IMR-90 (cell line): Measurements from ENCODE around the gene MFN2. TPM values are rescaled to one million over a fixed set of nuclear protein-coding genes. Genes with fewer than 3 reads are reported as not detected.

Experiments
- ATAC-seq: fragments of 200-7000 bp; cut with Tn5 transposase; 2 replicates; pipeline ENCODE4 v1.9.1; 2020; ENCODE audit warnings: low read depth, mild to moderate bottlenecking, moderate library complexity
- BruUV-seq: library from RNA; stranded (reverse); fragments of 400-500 nt; replicated peaks from 2 replicates; lab custom pipeline; 2021; lab: Mats Ljungman, UMichigan
- CTCF ChIA-PET: fragments of 300-600 bp; formaldehyde crosslinking; extraction: SDS; loops from one replicate; lab custom pipeline; 2021; ENCODE audit warnings: antibody characterized with exemption; lab: Yijun Ruan, JAX
- POLR2A ChIA-PET: fragments of 300-600 bp; sonication (Branson Sonifier 250); formaldehyde crosslinking; loops from one replicate; lab custom pipeline; 2022; ENCODE audit warnings: antibody characterized with exemption; ENCODE audit not compliant: unreplicated experiment; lab: Charles Lee
- DNase-seq: peaks from one replicate; pipeline ENCODE4 v3.0.0; 2013
- H2AFZ ChIP-seq: replicated peaks from 2 replicates; pipeline ENCODE3; 2013; ENCODE audit warnings: low read length, mild to moderate bottlenecking; ENCODE audit not compliant: poor library complexity
- H2AK5ac ChIP-seq: 2 replicates; pipeline ENCODE4 v1.6.1; 2013; ENCODE audit warnings: low read depth, low read length, inconsistent platforms
- H2AK9ac ChIP-seq: replicated peaks from 2 replicates; pipeline ENCODE3; 2013; ENCODE audit warnings: mild to moderate bottlenecking, low read depth, low read length, moderate library complexity; ENCODE audit not compliant: poor library complexity
- H2BK120ac ChIP-seq: 2 replicates; pipeline ENCODE4 v1.6.1; 2013; ENCODE audit warnings: low read depth, low read length, inconsistent platforms
- H2BK15ac ChIP-seq: 3 replicates; pipeline ENCODE4 v1.6.1; 2013; ENCODE audit warnings: low read depth, low read length, inconsistent platforms
- H2BK20ac ChIP-seq: 2 replicates; pipeline ENCODE4 v1.6.1; 2013; ENCODE audit warnings: low read depth, mild to moderate bottlenecking, inconsistent platforms, low read length, moderate library complexity
- H2BK5ac ChIP-seq: 2 replicates; pipeline ENCODE4 v1.6.1; 2013; ENCODE audit warnings: mild to moderate bottlenecking, low read depth, low read length, inconsistent platforms; ENCODE audit not compliant: poor library complexity, severe bottlenecking
- H3K14ac ChIP-seq: replicated peaks from 2 replicates; pipeline ENCODE4 v1.6.1; 2013; ENCODE audit warnings: low read depth, low read length, inconsistent platforms
- H3K18ac ChIP-seq: 2 replicates; pipeline ENCODE4 v1.6.1; 2013; ENCODE audit warnings: low read depth, low read length, control low read depth
- H3K23ac ChIP-seq: 2 replicates; pipeline ENCODE4 v1.6.1; 2013; ENCODE audit warnings: low read depth, low read length, inconsistent platforms
- H3K27ac ChIP-seq: 2 replicates; pipeline ENCODE4 v1.5.1; 2013; ENCODE audit warnings: mild to moderate bottlenecking, control low read depth, low read length; ENCODE audit not compliant: insufficient read depth
- H3K27me3 ChIP-seq: 2 replicates; pipeline ENCODE4 v1.6.1; 2013; ENCODE audit warnings: low read length; ENCODE audit not compliant: control insufficient read depth, insufficient read depth
- H3K36me3 ChIP-seq: 2 replicates; pipeline ENCODE4 v1.6.1; 2013; ENCODE audit warnings: low read length, mixed read lengths; ENCODE audit not compliant: control insufficient read depth, insufficient read depth
- H3K4ac ChIP-seq: 2 replicates; pipeline ENCODE4 v1.6.1; 2013; ENCODE audit warnings: low read depth, low read length, inconsistent platforms
- H3K4me1 ChIP-seq: 2 replicates; pipeline ENCODE4 v1.6.1; 2013; ENCODE audit warnings: low read length, mixed read lengths; ENCODE audit not compliant: control insufficient read depth, insufficient read depth
- H3K4me2 ChIP-seq: 2 replicates; pipeline ENCODE4 v1.6.1; 2013; ENCODE audit warnings: low read depth, mild to moderate bottlenecking, control low read depth, low read length, moderate library complexity
- H3K4me3 ChIP-seq: 2 replicates; pipeline ENCODE4 v1.5.1; 2013; ENCODE audit warnings: low read depth, mild to moderate bottlenecking, control low read depth, low read length, moderate library complexity; ENCODE audit not compliant: insufficient read depth
- H3K56ac ChIP-seq: 2 replicates; pipeline ENCODE4 v1.6.1; 2013; ENCODE audit warnings: low read length, inconsistent platforms; ENCODE audit not compliant: insufficient read depth; ENCODE audit errors: extremely low read depth
- H3K79me1 ChIP-seq, 2 experiments: 2 replicates each; pipeline ENCODE4 v1.6.1; 2013; ENCODE audit warnings: low read length in 2 of 2, inconsistent platforms in 1 of 2, low read depth in 1 of 2
- H3K9ac ChIP-seq: 2 replicates; pipeline ENCODE4 v1.6.1; 2013; ENCODE audit warnings: low read depth, low read length, control low read depth
- H3K9me1 ChIP-seq: 2 replicates; pipeline ENCODE4 v1.6.1; 2013; ENCODE audit warnings: low read length, inconsistent platforms; ENCODE audit not compliant: insufficient read depth
- H3K9me3 ChIP-seq: 2 replicates; pipeline ENCODE4 v1.6.1; 2013; ENCODE audit warnings: low read length; ENCODE audit not compliant: control insufficient read depth, insufficient read depth
- H4K20me1 ChIP-seq: 2 replicates; pipeline ENCODE4 v1.6.1; 2013; ENCODE audit warnings: low read length, inconsistent platforms; ENCODE audit not compliant: insufficient read depth
- H4K5ac ChIP-seq: 2 replicates; pipeline ENCODE4 v1.6.1; 2013; ENCODE audit warnings: mild to moderate bottlenecking, low read depth, low read length, control low read depth
- H4K8ac ChIP-seq, 2 experiments: 2 replicates each; pipeline ENCODE4 v1.6.1; 2013; ENCODE audit warnings: low read depth in 2 of 2, low read length in 2 of 2, control low read depth in 1 of 2, inconsistent platforms in 1 of 2
- H4K91ac ChIP-seq: 2 replicates; pipeline ENCODE4 v1.6.1; 2013; ENCODE audit warnings: low read depth, low read length, inconsistent platforms; ENCODE audit not compliant: insufficient read depth
- CTCF ChIP-seq: conservative IDR thresholded peaks from 2 replicates; pipeline ENCODE4 v1.5.1; 2012; ENCODE audit warnings: mild to moderate bottlenecking, low read depth, low read length, improper control_type of control experiment
- MAFK ChIP-seq: IDR thresholded peaks from 2 replicates; pipeline ENCODE4 v1.6.1; 2012; ENCODE audit warnings: low read depth, low read length, improper control_type of control experiment
- NFE2L2 ChIP-seq: fragments of 150-350 bp; IDR thresholded peaks from 2 replicates; pipeline ENCODE4 v1.6.1; 2016; ENCODE audit warnings: low read depth, mild to moderate bottlenecking, low read length
- POLR2A ChIP-seq: IDR thresholded peaks from 2 replicates; pipeline ENCODE4 v1.6.1; 2012; ENCODE audit warnings: mild to moderate bottlenecking, low read depth, low read length
- RAD21 ChIP-seq: IDR thresholded peaks from 2 replicates; pipeline ENCODE4 v1.6.1; 2012; ENCODE audit warnings: low read length, improper control_type of control experiment
- RFX5 ChIP-seq: IDR thresholded peaks from 2 replicates; pipeline ENCODE4 v1.8.0; 2012; ENCODE audit warnings: low read depth, mild to moderate bottlenecking, low read length, moderate library complexity
- WGBS, 2 experiments: methylation state at CpG; one replicate each; pipeline versions ENCODE4 v1.1.5 to v1.1.7; 2013; ENCODE audit warnings: missing lambda C conversion rate in 2 of 2; ENCODE audit not compliant: insufficient read length in 1 of 2; ENCODE audit errors: extremely low coverage in 2 of 2; 5-methylcytosine and 5-hydroxymethylcytosine counted together
- dilution Hi-C: fragments of 300-500 bp; cut with HindIII; formaldehyde crosslinking; loops from one replicate; pipeline ENCODE4 v1.14.3; 2018; ENCODE audit warnings: low sequenced_read_pairs; ENCODE audit not compliant: unreplicated experiment
- in situ Hi-C: fragments of 300-500 bp; cut with MboI; formaldehyde crosslinking; loops from 3 replicates; pipeline ENCODE4 v1.14.3; 2019; ENCODE audit warnings: low sequenced_read_pairs, inconsistent platforms, mixed read lengths
- intact Hi-C: fragments of 100-400 bp; cut with micrococcal nuclease; formaldehyde crosslinking; loops from 2 replicates; pipeline ENCODE4 v1.10.0; 2022
- polyA plus RNA-seq, 3 experiments: library from polyadenylated mRNA; depleted of rRNA; stranded (reverse); fragments of >200 nt; gene quantifications; 2 replicates each; pipeline ENCODE4 v1.2.3, GENCODE V29; 2012; ENCODE audit warnings: low replicate concordance in 1 of 3
- total RNA-seq: library from RNA; depleted of rRNA; stranded (reverse); fragments of >200 nt; gene quantifications from 2 replicates; pipeline ENCODE4 v1.2.3, GENCODE V29; 2012

MFN2 gene
- total and polyA plus RNA-seq, 2 of the 4 experiments (the other 2 are of a cell fraction): 52.8 to 84.2 TPM

GRCh38 chr1:12037486-12038355 is 57.5 kb downstream of the MFN2 start:
- no TSS peak for BruUV-seq
- Histone ChIP-seq H3K4me1 (peaks cover 4% of the 10 kb centered on the region), H3K9me1 (no peaks in the 10 kb centered on the region), H3K23ac (no peak overlapping the region), H3K27ac (no peak overlapping the region), H3K14ac (no peak overlapping the region), H3K9ac (no peak overlapping the region), H3K18ac (no peak overlapping the region), H3K79me1 (no peaks in the 10 kb centered on the region), H2AFZ (peak overlapping the region; percentile 23), H2AK9ac (peak overlapping the region; percentile 5), H2BK5ac (no peak overlapping the region), H3K56ac (no peak overlapping the region), H3K36me3 (no peaks in the 10 kb centered on the region), H4K20me1 (0 out of 2 replicates have a peak, but pooled peaks cover 3% of the 10 kb centered on the region), H4K8ac (no peak overlapping the region), H3K4me2 (no peak overlapping the region), H2AK5ac (no peak overlapping the region), H4K5ac (no peak overlapping the region), H3K9me3 (no peaks in the 10 kb centered on the region), H4K91ac (no peak overlapping the region), H2BK15ac (no peak overlapping the region), H3K4me3 (no peak overlapping the region), H3K4ac (no peak overlapping the region), H2BK120ac (no peak overlapping the region), H3K27me3 (peaks cover 13% of the 10 kb centered on the region; the same call in 1 of the 2 replicates), H2BK20ac (no peak overlapping the region)
- no peak for ATAC-seq
- CTCF ChIA-PET: no interaction called here
- dilution Hi-C loops: no loop called here
- in situ Hi-C loops: no loop called here
- intact Hi-C loops: no loop called here
- no peak for DNase-seq
- TF ChIP-seq POLR2A (no peak), RAD21 (no peak), MAFK (no peak), RFX5 (no peak), NFE2L2 (no peak), CTCF (no peak)
- WGBS, 2 experiments: 93% methylated on average over 8 of the region's 18 CpGs; no CpG with 5 or more reads in 1 of the 2 experiments
- POLR2A ChIA-PET: interaction anchor here (0.8 kb wide), 1 partner anchor 130 kb away, joined by 3 read pairs; no protein-coding TSS in a partner anchor
